ENCODE measurements around the gene FBXO28. TPM values are rescaled to one million over a fixed set of nuclear protein-coding genes. Genes with fewer than 3 reads are reported as not detected.
A peak's percentile ranks its signal among the peaks of the same experiment; 100 is the strongest.

FBXO28 gene
- 10 to 100 TPM; 32.5 to 64.7 (median 35.4) TPM for total RNA-seq

- Histone ChIP-seq H3K27me3 (no peaks in the 10 kb centered on the region), H3K9me3 (no peaks in the 10 kb centered on the region), H3K36me3 (no peaks in the 10 kb centered on the region), H3K4me1 (peaks cover 15 to 21% of the 10 kb centered on the region in 2 donors), H3K4me3 (replicated peaks in 1 of 3) (peak within 1 kb of the TSS; percentile 41 to 94 (median 90)), H3K27ac (peak within 1 kb of the TSS; percentile 78 to 93 (median 91))
- WGBS, 2 donors: 0% methylated on average over 23 to 35 of the region's 60 CpGs
- intact Hi-C loops (cut with DNase I): loop anchor here (10.0 kb wide), 1 partner anchor 341 kb away; no protein-coding TSS in a partner anchor
- TF ChIP-seq POLR2A (IDR thresholded peaks at IDR 0.05) (peak; percentile 32 to 94), CTCF (IDR thresholded peaks at IDR 0.05) (no peak)
- DNase-seq: peak; percentile 96 to 98
These were observed at the start of gene FBXO28 for GRCh38 chr1:224113918-224114786. Gene FBXO28, plus strand, starts transcription at chr1:224114111. Its CDS starts 19 bp downstream, at chr1:224114130.

GRCh38 chr1:224064150-224064549, 49.8 kb upstream of the FBXO28 start:
- 77 to 80% methylated on average over 5 of the region's 5 CpGs for whole genome bisulfite sequencing, 2 donors
- no peaks in the 10 kb centered on the region for H3K4me1 ChIP-seq
- no peak overlapping the region for H3K27ac ChIP-seq

GRCh38 chr1:224065455-224065854, 48.5 kb upstream of the FBXO28 start:
- Histone ChIP-seq H3K27me3 (no peaks in the 10 kb centered on the region), H3K4me3 (replicated peaks in 1 of 3) (no peak overlapping the region), H3K27ac (no peak overlapping the region), H3K4me1 (no peaks in the 10 kb centered on the region), H3K9me3 (no peaks in the 10 kb centered on the region), H3K36me3 (no peaks in the 10 kb centered on the region)
- TF ChIP-seq POLR2A (IDR thresholded peaks at IDR 0.05): no peak
- no peak for TF ChIP-seq CTCF (IDR thresholded peaks at IDR 0.05)
- intact Hi-C loops (cut with DNase I): no loop called here
- DNase-seq: no peak
- 61 to 63% methylated on average over 2 of the region's 2 CpGs for WGBS, 2 donors

More at GRCh38 chr1:224064150-224064549, 49.8 kb upstream of the FBXO28 start:
- no peak overlapping the region for H3K4me3 ChIP-seq (replicated peaks in 1 of 3)
- intact Hi-C loops (cut with DNase I): no loop called here
- no peaks in the 10 kb centered on the region for H3K9me3 ChIP-seq
- TF ChIP-seq CTCF (IDR thresholded peaks at IDR 0.05) (no peak), POLR2A (IDR thresholded peaks at IDR 0.05) (no peak)
- H3K27me3 ChIP-seq: no peaks in the 10 kb centered on the region
- DNase-seq: no peak
- H3K36me3 ChIP-seq: no peaks in the 10 kb centered on the region

- H3K4me3 ChIP-seq (replicated peaks in 1 of 3): no peak overlapping the region
- intact Hi-C loops (cut with DNase I): no loop called here
- no peaks in the 10 kb centered on the region for H3K4me1 ChIP-seq
- no peak for DNase-seq
- no peaks in the 10 kb centered on the region for H3K36me3 ChIP-seq
- H3K9me3 ChIP-seq: no peaks in the 10 kb centered on the region
- H3K27ac ChIP-seq: no peak overlapping the region
- TF ChIP-seq POLR2A (IDR thresholded peaks at IDR 0.05): no peak
- no peak for TF ChIP-seq CTCF (IDR thresholded peaks at IDR 0.05)
- H3K27me3 ChIP-seq: no peaks in the 10 kb centered on the region
These were observed 46.7 kb upstream of the FBXO28 start for GRCh38 chr1:224067207-224067606.
